B cell (primary cell): Measurements from ENCODE around the gene CBX2.

Experiments used
- CTCF ChIP-seq: fragments of 200-600 bp; IDR thresholded peaks from one replicate; pipeline ENCODE4 v1.8.0; 2022; ENCODE audit warnings: antibody characterized with exemption, mild to moderate bottlenecking
- EZH2 ChIP-seq: IDR thresholded peaks from 2 replicates; pipeline ENCODE4 v1.6.1; 2012; ENCODE audit warnings: borderline replicate concordance, low read depth, mild to moderate bottlenecking, moderate library complexity, low read length; ENCODE audit not compliant: insufficient read depth, poor library complexity, severe bottlenecking

GRCh38 chr17:79754370-79754769, 23.6 kb upstream of the CBX2 start:
- TF ChIP-seq CTCF (no peak), EZH2 (no peak)
